Measurements from ENCODE around the gene PLA2G4A.

PLA2G4A gene

GRCh38 chr1:186828611-186829454 lies at the start of gene PLA2G4A:
TSS of gene PLA2G4A (plus strand) at chr1:186828949. CDS start at chr1:186854355, 25,406 bp downstream.
- no peak for TF ChIP-seq CTCF (IDR thresholded peaks at IDR 0.05; ENCODE audit: low read depth, low read length, missing control alignments)
- DNase-seq (ENCODE audit: low read depth): no peak
- H3K4me3 ChIP-seq (ENCODE audit: low read depth, low read length): peak within 1 kb of the TSS; percentile 50

GRCh38 chr1:186780076-186780475 lies 48.7 kb upstream of the PLA2G4A start:
- no peak overlapping the region for H3K4me3 ChIP-seq (ENCODE audit: low read depth, low read length)
- no peak for TF ChIP-seq CTCF (IDR thresholded peaks at IDR 0.05; ENCODE audit: low read depth, low read length, missing control alignments)
- DNase-seq (ENCODE audit: low read depth): no peak

- no peak overlapping the region for H3K4me3 ChIP-seq (ENCODE audit: low read depth, low read length)
- TF ChIP-seq CTCF (IDR thresholded peaks at IDR 0.05; ENCODE audit: low read depth, low read length, missing control alignments): no peak
- DNase-seq (ENCODE audit: low read depth): no peak
Observed at GRCh38 chr1:186781730-186782129, 47.0 kb upstream of the PLA2G4A start.

- no peak for DNase-seq (ENCODE audit: low read depth)
- no peak for TF ChIP-seq CTCF (IDR thresholded peaks at IDR 0.05; ENCODE audit: low read depth, low read length, missing control alignments)
- no peak overlapping the region for H3K4me3 ChIP-seq (ENCODE audit: low read depth, low read length)
Observed at GRCh38 chr1:186782791-186783190, 46.0 kb upstream of the PLA2G4A start.

- no peak for DNase-seq (ENCODE audit: low read depth)
- TF ChIP-seq CTCF (IDR thresholded peaks at IDR 0.05; ENCODE audit: low read depth, low read length, missing control alignments): no peak
- H3K4me3 ChIP-seq (ENCODE audit: low read depth, low read length): no peak overlapping the region
Observed at GRCh38 chr1:186783193-186783592, 45.6 kb upstream of the PLA2G4A start.

GRCh38 chr1:186785503-186785902 lies 43.2 kb upstream of the PLA2G4A start:
- H3K4me3 ChIP-seq (ENCODE audit: low read depth, low read length): no peak overlapping the region
- TF ChIP-seq CTCF (IDR thresholded peaks at IDR 0.05; ENCODE audit: low read depth, low read length, missing control alignments): no peak
- no peak for DNase-seq (ENCODE audit: low read depth)

GRCh38 chr1:186790101-186790500 lies 38.6 kb upstream of the PLA2G4A start:
- TF ChIP-seq CTCF (IDR thresholded peaks at IDR 0.05; ENCODE audit: low read depth, low read length, missing control alignments): no peak
- no peak overlapping the region for H3K4me3 ChIP-seq (ENCODE audit: low read depth, low read length)
- no peak for DNase-seq (ENCODE audit: low read depth)

Data from GM12864 (cell line).